Bronchial epithelial cell (primary cell): ENCODE measurements around the gene BRINP2. TPM values are rescaled to one million over a fixed set of nuclear protein-coding genes. Genes with fewer than 3 reads are reported as not detected.

Source experiments
- DNase-seq: peaks from one replicate; pipeline ENCODE4 v3.0.0-alpha.2; 2010; ENCODE audit warnings: low read depth
- FAIRE-seq: peaks from 2 replicates; lab custom pipeline; 2011; peaks lifted over from hg19 to GRCh38; lab: Jason Lieb, UNC
- H3K27me3 ChIP-seq: 2 replicates; pipeline ENCODE4 v1.5.1; 2011; ENCODE audit warnings: low read length; ENCODE audit not compliant: control insufficient read depth, insufficient read depth
- H3K36me3 ChIP-seq: 2 replicates; pipeline ENCODE4 v1.5.1; 2011; ENCODE audit warnings: low read length; ENCODE audit not compliant: control insufficient read depth, insufficient read depth
- H3K4me3 ChIP-seq: 2 replicates; pipeline ENCODE4 v1.5.1; 2011; ENCODE audit warnings: mild to moderate bottlenecking, low read depth, low read length, control low read depth
- CTCF ChIP-seq: IDR thresholded peaks from 2 replicates; pipeline ENCODE4 v1.5.1; 2011; ENCODE audit warnings: mild to moderate bottlenecking, moderate library complexity, low read length, control low read depth, inconsistent platforms; ENCODE audit not compliant: insufficient read depth, severe bottlenecking
- total RNA-seq: library from RNA; depleted of rRNA; stranded (reverse); fragments of >200 nt; gene quantifications from 2 replicates; pipeline ENCODE4 v1.2.1, GENCODE V29; 2014

Gene BRINP2
- not detected in 2 replicates for total RNA-seq

- TF ChIP-seq CTCF, result no peak
- no peak for FAIRE-seq
- peaks cover 31% of the 10 kb centered on the region for H3K27me3 ChIP-seq
- no peaks in the 10 kb centered on the region for H3K36me3 ChIP-seq
- H3K4me3 ChIP-seq, result no peak within 1 kb of the TSS
- peak; percentile 52 for DNase-seq
Observed at GRCh38 chr1:177170756-177171535, at the start of gene BRINP2. BRINP2 (plus strand) TSS chr1:177170958; CDS start chr1:177229877, 58,919 bp downstream.

GRCh38 chr1:177122461-177123251 is 48.1 kb upstream of the BRINP2 start:
- Histone ChIP-seq H3K27me3 (no peaks in the 10 kb centered on the region), H3K4me3 (no peak overlapping the region), H3K36me3 (no peaks in the 10 kb centered on the region)
- TF ChIP-seq CTCF, result no peak
- DNase-seq (no peak), FAIRE-seq (peak; percentile 72)

DNA sequence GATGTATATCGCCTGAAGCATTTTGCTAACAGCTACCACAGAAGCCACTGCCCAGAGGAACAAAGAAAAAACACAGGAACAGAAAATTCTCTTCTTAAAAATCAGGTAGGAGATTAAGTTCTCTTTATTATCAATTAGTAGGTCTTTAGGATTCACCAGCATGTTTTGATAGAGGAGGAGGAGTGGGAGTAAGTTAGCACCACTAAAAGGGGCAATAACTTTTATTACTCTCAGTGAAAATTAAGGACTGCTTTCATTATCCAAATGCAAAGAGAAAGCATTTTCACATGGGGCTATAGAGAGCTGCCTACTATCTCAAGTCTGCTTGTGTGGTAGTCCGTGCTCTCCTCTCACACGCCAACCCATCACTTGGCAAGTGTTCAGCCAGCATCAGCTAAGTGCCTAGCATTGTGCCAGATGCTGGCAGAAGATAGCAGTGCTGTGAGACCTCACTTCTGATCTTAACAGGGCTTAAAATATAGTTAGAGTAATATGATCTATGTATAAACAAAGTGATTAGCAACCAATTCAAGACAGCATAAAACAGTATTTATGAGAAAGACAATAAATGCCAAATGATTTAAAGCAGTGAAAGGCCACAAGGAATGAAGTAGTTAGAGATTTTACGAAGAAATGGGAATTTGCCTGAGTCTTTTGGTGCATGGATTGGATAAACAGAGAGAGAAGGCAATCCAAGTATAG is 46.0 kb upstream of the BRINP2 start:
- no peak for TF ChIP-seq CTCF
- Histone ChIP-seq H3K27me3 (no peaks in the 10 kb centered on the region), H3K36me3 (no peaks in the 10 kb centered on the region), H3K4me3 (no peak overlapping the region)
- no peak for DNase-seq
- FAIRE-seq, result no peak

- Histone ChIP-seq H3K27me3 (no peaks in the 10 kb centered on the region), H3K36me3 (no peaks in the 10 kb centered on the region), H3K4me3 (no peak overlapping the region)
- DNase-seq (no peak), FAIRE-seq (peak; percentile 77)
- no peak for TF ChIP-seq CTCF
Observed at GRCh38 chr1:177126267-177126666, 44.5 kb upstream of the BRINP2 start.

DNA sequence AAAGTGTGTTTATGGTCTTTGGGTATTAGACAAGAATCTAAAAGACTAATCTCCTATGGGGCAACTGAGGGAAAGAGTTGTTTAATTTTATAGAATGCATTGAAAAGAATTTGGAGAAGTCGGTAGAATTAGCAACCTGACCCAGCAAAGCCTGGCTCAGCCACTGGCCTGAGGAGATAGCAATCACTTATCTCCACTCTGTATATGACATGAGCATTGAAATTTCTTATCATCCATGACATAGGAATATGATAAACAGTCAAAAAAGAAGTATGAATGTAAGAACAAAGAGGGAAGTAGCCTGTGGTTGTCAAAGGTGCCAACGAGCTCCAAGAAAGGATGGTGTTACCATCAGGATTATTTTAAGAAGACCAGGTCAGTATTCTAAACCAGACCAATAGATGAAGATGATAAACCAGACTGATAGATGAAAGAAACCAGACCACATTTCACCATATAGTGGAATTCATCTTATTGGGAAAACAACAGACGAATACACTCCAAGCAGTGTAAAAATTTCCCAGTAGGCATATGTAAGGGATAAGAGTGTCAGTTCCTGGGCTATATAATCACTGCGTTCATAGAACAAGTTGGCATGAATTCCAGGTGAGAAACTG is 42.0 kb upstream of the BRINP2 start:
- DNase-seq (no peak), FAIRE-seq (no peak)
- H3K27me3 ChIP-seq, result no peaks in the 10 kb centered on the region
- no peaks in the 10 kb centered on the region for H3K36me3 ChIP-seq
- TF ChIP-seq CTCF, result no peak
- no peak overlapping the region for H3K4me3 ChIP-seq
